Vagina (tissue), 2 donors: ENCODE results near the gene PTK6. TPM values are rescaled to one million over a fixed set of nuclear protein-coding genes. Genes with fewer than 3 reads are reported as not detected.
"Not testable (repeated sequence)": the region's sequence is repeated elsewhere in the genome, so short reads cannot be mapped to it uniquely, and the experiment has no call there.

Experiments
- DNase-seq, 2 donors: peaks; one replicate each; pipeline ENCODE4 v3.0.0-alpha.2; 2017; ENCODE audit errors: extremely low spot score in 2 of 2
- H3K27ac ChIP-seq: fragments of 200-600 bp; sonication (generic); one replicate; pipeline ENCODE4 v1.5.1; 2019
- H3K27me3 ChIP-seq: fragments of 200-600 bp; sonication (generic); one replicate; pipeline ENCODE4 v1.5.1; 2019
- H3K36me3 ChIP-seq, 2 donors: fragments of 200-600 bp; sonication (generic); one replicate each; pipeline ENCODE4 v1.5.1; 2017 to 2019
- H3K4me1 ChIP-seq: fragments of 200-600 bp; sonication (generic); one replicate; pipeline ENCODE4 v1.5.1; 2019
- H3K4me3 ChIP-seq, 2 donors: fragments of 200-600 bp; sonication (generic); 1 replicate in 1 of 2; 2 replicates in 1 of 2; pipeline ENCODE4 v1.5.1; 2016 to 2019
- H3K9me3 ChIP-seq: fragments of 200-600 bp; sonication (generic); one replicate; pipeline ENCODE4 v1.5.1; 2019
- CTCF ChIP-seq, 3 experiments: fragments of 450-650 bp in 2 of 3; fragments of 200-600 bp in 1 of 3; sonication (generic) in 1 of 3; IDR thresholded peaks; one replicate each; pipeline ENCODE4 v1.5.1; 2017 to 2019; ENCODE audit warnings: antibody characterized with exemption in 3 of 3, mild to moderate bottlenecking in 2 of 3, moderate library complexity in 2 of 3
- POLR2A ChIP-seq, 2 donors: fragments of 450-650 bp; IDR thresholded peaks; one replicate each; pipeline ENCODE4 v1.6.1; 2017; ENCODE audit warnings: antibody characterized with exemption in 2 of 2, mild to moderate bottlenecking in 2 of 2, moderate library complexity in 2 of 2
- POLR2AphosphoS5 ChIP-seq, 2 donors: sonication (generic); formaldehyde crosslinking; IDR thresholded peaks; one replicate each; pipeline ENCODE4 v1.9.0; 2017; ENCODE audit warnings: antibody characterized with exemption in 2 of 2, mild to moderate bottlenecking in 2 of 2, low read depth in 1 of 2; ENCODE audit not compliant: insufficient read depth in 1 of 2
- intact Hi-C: fragments of 100-400 bp; cut with DNase I; formaldehyde crosslinking; loops from one replicate; pipeline ENCODE4 v1.15.1; 2023
- total RNA-seq: library from RNA; depleted of rRNA; stranded (reverse); fragments of >200 nt; gene quantifications from one replicate; pipeline ENCODE4 v1.2.3, GENCODE V29; 2016

Gene PTK6
- total RNA-seq, 1 donor from 2014 or later, result 25.8 TPM

- TF ChIP-seq POLR2AphosphoS5 (IDR thresholded peaks at IDR 0.05; ENCODE audit: insufficient read depth in 1 of 2, low read depth in 1 of 2) (no peak), CTCF (IDR thresholded peaks at IDR 0.05) (no peak), POLR2A (IDR thresholded peaks at IDR 0.05) (no peak)
- Histone ChIP-seq H3K36me3 (peaks cover 0 to 47% of the 10 kb centered on the region in 2 donors), H3K4me1 (no peaks in the 10 kb centered on the region), H3K27ac (no peak overlapping the region), H3K9me3 (no peaks in the 10 kb centered on the region), H3K4me3 (no peak overlapping the region), H3K27me3 (no peaks in the 10 kb centered on the region)
- intact Hi-C loops, result no loop called here
- no peak for DNase-seq
Observed at GRCh38 chr20:63560856-63561609, 23.9 kb upstream of the PTK6 start.

- intact Hi-C loops, result no loop called here
- Histone ChIP-seq H3K4me3 (no peak overlapping the region), H3K27ac (no peak overlapping the region), H3K4me1 (no peaks in the 10 kb centered on the region), H3K27me3 (no peaks in the 10 kb centered on the region), H3K9me3 (no peaks in the 10 kb centered on the region), H3K36me3 (peaks cover 0 to 47% of the 10 kb centered on the region in 2 donors)
- no peak for DNase-seq
- TF ChIP-seq POLR2AphosphoS5 (IDR thresholded peaks at IDR 0.05; ENCODE audit: insufficient read depth in 1 of 2, low read depth in 1 of 2), result no peak
- no peak for TF ChIP-seq POLR2A (IDR thresholded peaks at IDR 0.05)
- no peak for TF ChIP-seq CTCF (IDR thresholded peaks at IDR 0.05)
Observed at GRCh38 chr20:63560333-63560805, 23.2 kb upstream of the PTK6 start.

- H3K4me1 ChIP-seq, H3K9me3 ChIP-seq, H3K27me3 ChIP-seq, DNase-seq, H3K27ac ChIP-seq, H3K4me3 ChIP-seq: not testable (repeated sequence)
- intact Hi-C loops, result loop anchor here (5.0 kb wide), 1 partner anchor 1452 kb away; no protein-coding TSS in a partner anchor
- H3K36me3 ChIP-seq, result peaks cover 0 to 47% of the 10 kb centered on the region in 2 donors
Observed at GRCh38 chr20:63559485-63560332, 22.5 kb upstream of the PTK6 start.

- Histone ChIP-seq H3K4me3 (no peak overlapping the region), H3K36me3 (peaks cover 0 to 43% of the 10 kb centered on the region in 2 donors)
Observed at GRCh38 chr20:63558804-63559484, 21.8 kb upstream of the PTK6 start.

More at GRCh38 chr20:63558804-63559484, 21.8 kb upstream of the PTK6 start:
- Histone ChIP-seq H3K27me3 (no peaks in the 10 kb centered on the region), H3K4me1 (peaks cover 7% of the 10 kb centered on the region), H3K27ac (no peak overlapping the region), H3K9me3 (no peaks in the 10 kb centered on the region)
- DNase-seq, result no peak
- intact Hi-C loops, result loop anchor here (5.0 kb wide), 1 partner anchor 1452 kb away; no protein-coding TSS in a partner anchor
- TF ChIP-seq POLR2AphosphoS5 (IDR thresholded peaks at IDR 0.05; ENCODE audit: insufficient read depth in 1 of 2, low read depth in 1 of 2), result no peak
- TF ChIP-seq CTCF (IDR thresholded peaks at IDR 0.05), result no peak
- TF ChIP-seq POLR2A (IDR thresholded peaks at IDR 0.05), result no peak
